Liver (tissue), 3 donors: ENCODE results near the gene SULT1C4.

Source experiments
- EGR1 ChIP-seq, 2 donors: IDR thresholded peaks; 2 replicates each; pipeline ENCODE4 v1.6.1; 2016 to 2018; ENCODE audit warnings: antibody characterized with exemption in 2 of 2, low read depth in 2 of 2
- HNF4A ChIP-seq, 2 donors: conservative IDR thresholded peaks; 2 replicates each; pipeline ENCODE4 v1.6.1; 2016; ENCODE audit warnings: antibody characterized with exemption in 2 of 2, mild to moderate bottlenecking in 2 of 2
- HNF4G ChIP-seq: IDR thresholded peaks from 2 replicates; pipeline ENCODE4 v1.6.1; 2016; ENCODE audit warnings: antibody characterized with exemption
- JUND ChIP-seq, 2 donors: IDR thresholded peaks; 2 replicates each; pipeline ENCODE4 v1.6.1; 2016; ENCODE audit warnings: antibody characterized with exemption in 2 of 2
- MAX ChIP-seq: IDR thresholded peaks from 2 replicates; pipeline ENCODE4 v1.6.1; 2016; ENCODE audit warnings: antibody characterized with exemption
- NR2F2 ChIP-seq: IDR thresholded peaks from 2 replicates; pipeline ENCODE4 v1.6.1; 2016; ENCODE audit warnings: antibody characterized with exemption
- RAD21 ChIP-seq, 2 donors: IDR thresholded peaks; 2 replicates each; pipeline ENCODE4 v1.6.1; 2016; ENCODE audit warnings: antibody characterized with exemption in 2 of 2, mild to moderate bottlenecking in 2 of 2
- REST ChIP-seq: IDR thresholded peaks from 2 replicates; pipeline ENCODE4 v1.6.1; 2016; ENCODE audit warnings: antibody characterized with exemption, mild to moderate bottlenecking
- SP1 ChIP-seq: IDR thresholded peaks from 2 replicates; pipeline ENCODE4 v1.6.1; 2018; ENCODE audit warnings: antibody characterized with exemption, mild to moderate bottlenecking
- TAF1 ChIP-seq: conservative IDR thresholded peaks from 2 replicates; pipeline ENCODE4 v1.6.1; 2016; ENCODE audit warnings: antibody characterized with exemption, mild to moderate bottlenecking
- TF ChIP-seq, protein P1 (sequence below): fragments of 150-350 bp; IDR thresholded peaks from 2 replicates; pipeline ENCODE4 v1.5.1; 2017; ENCODE audit warnings: improper control_type of control experiment, low read depth, low read length; ENCODE audit not compliant: missing input control
- TF ChIP-seq, protein P2 (sequence below): IDR thresholded peaks from 2 replicates; pipeline ENCODE4 v1.6.1; 2016; ENCODE audit warnings: antibody characterized with exemption
- donor health status: healthy.
- donor health status: healthy.

GRCh38 chr2:108383146-108383830 is 5.5 kb downstream of the SULT1C4 start:
- TF ChIP-seq REST (no peak), RAD21 (IDR thresholded peaks at IDR 0.05) (no peak), JUND (IDR thresholded peaks at IDR 0.05) (no peak), EGR1 (IDR thresholded peaks at IDR 0.05; ENCODE audit: low read depth in 2 of 2) (no peak), MAX (no peak), SP1 (no peak), HNF4G (no peak), HNF4A (conservative IDR thresholded peaks at IDR 0.05) (no peak), NR2F2 (no peak), TAF1 (no peak)
- TF ChIP-seq, protein P1, sequence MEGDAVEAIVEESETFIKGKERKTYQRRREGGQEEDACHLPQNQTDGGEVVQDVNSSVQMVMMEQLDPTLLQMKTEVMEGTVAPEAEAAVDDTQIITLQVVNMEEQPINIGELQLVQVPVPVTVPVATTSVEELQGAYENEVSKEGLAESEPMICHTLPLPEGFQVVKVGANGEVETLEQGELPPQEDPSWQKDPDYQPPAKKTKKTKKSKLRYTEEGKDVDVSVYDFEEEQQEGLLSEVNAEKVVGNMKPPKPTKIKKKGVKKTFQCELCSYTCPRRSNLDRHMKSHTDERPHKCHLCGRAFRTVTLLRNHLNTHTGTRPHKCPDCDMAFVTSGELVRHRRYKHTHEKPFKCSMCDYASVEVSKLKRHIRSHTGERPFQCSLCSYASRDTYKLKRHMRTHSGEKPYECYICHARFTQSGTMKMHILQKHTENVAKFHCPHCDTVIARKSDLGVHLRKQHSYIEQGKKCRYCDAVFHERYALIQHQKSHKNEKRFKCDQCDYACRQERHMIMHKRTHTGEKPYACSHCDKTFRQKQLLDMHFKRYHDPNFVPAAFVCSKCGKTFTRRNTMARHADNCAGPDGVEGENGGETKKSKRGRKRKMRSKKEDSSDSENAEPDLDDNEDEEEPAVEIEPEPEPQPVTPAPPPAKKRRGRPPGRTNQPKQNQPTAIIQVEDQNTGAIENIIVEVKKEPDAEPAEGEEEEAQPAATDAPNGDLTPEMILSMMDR = no peak
- TF ChIP-seq, protein P2, sequence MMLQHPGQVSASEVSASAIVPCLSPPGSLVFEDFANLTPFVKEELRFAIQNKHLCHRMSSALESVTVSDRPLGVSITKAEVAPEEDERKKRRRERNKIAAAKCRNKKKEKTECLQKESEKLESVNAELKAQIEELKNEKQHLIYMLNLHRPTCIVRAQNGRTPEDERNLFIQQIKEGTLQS = no peak
